Endothelial cell of hepatic sinusoid (primary cell): ENCODE measurements around the gene OR1K1.
"Not testable (repeated sequence)": the region's sequence is repeated elsewhere in the genome, so short reads cannot be mapped to it uniquely, and the experiment has no call there.

Experiments
- in situ Hi-C: cut with HindIII; loops from 2 replicates; pipeline ENCODE4 v1.10.0; 2017; ENCODE audit warnings: low sequenced_read_pairs

OR1K1 gene

GRCh38 chr9:122800066-122801060 is at the start of gene OR1K1:
OR1K1 (plus strand) TSS chr9:122800123; CDS start chr9:122800123, 0 bp downstream.
- in situ Hi-C loops: no loop called here

GRCh38 chr9:122754825-122755224 is 45.1 kb upstream of the OR1K1 start:
- in situ Hi-C loops: loop anchor here (5.0 kb wide), 1 partner anchor 63 kb away; no protein-coding TSS in a partner anchor

- in situ Hi-C loops: no loop called here
Observed at GRCh38 chr9:122767817-122768216, 32.1 kb upstream of the OR1K1 start.

- in situ Hi-C loops: no loop called here
Observed at GRCh38 chr9:122777052-122777451, 22.9 kb upstream of the OR1K1 start.

- in situ Hi-C loops: no loop called here
Observed at GRCh38 chr9:122777935-122778627, 21.8 kb upstream of the OR1K1 start.

- in situ Hi-C loops: no loop called here
Observed at GRCh38 chr9:122779181-122779580, 20.7 kb upstream of the OR1K1 start.

- in situ Hi-C loops: no loop called here
Observed at GRCh38 chr9:122780026-122780425, 19.9 kb upstream of the OR1K1 start.

- in situ Hi-C loops: no loop called here
Observed at GRCh38 chr9:122781671-122782070, 18.3 kb upstream of the OR1K1 start.

- in situ Hi-C loops: no loop called here
Observed at GRCh38 chr9:122785269-122785668, 14.7 kb upstream of the OR1K1 start.

- in situ Hi-C loops: no loop called here
Observed at GRCh38 chr9:122786338-122786737, 13.6 kb upstream of the OR1K1 start.

- in situ Hi-C loops: no loop called here
Observed at GRCh38 chr9:122788831-122789230, 11.1 kb upstream of the OR1K1 start, which contains the start of gene OR5C1. OR5C1 (plus strand) TSS chr9:122788933; CDS start chr9:122788933, 0 bp downstream.

- in situ Hi-C loops: no loop called here
Observed at GRCh38 chr9:122789256-122790046, 10.5 kb upstream of the OR1K1 start.

- in situ Hi-C loops: no loop called here
Observed at GRCh38 chr9:122791872-122792669, 7.9 kb upstream of the OR1K1 start.

- in situ Hi-C loops: no loop called here
Observed at GRCh38 chr9:122797316-122798063, 2.4 kb upstream of the OR1K1 start.

GRCh38 chr9:122806661-122807060 is 6.7 kb downstream of the OR1K1 start:
- in situ Hi-C loops: no loop called here

- in situ Hi-C loops: no loop called here
Observed at GRCh38 chr9:122807271-122807900, 7.5 kb downstream of the OR1K1 start.

GRCh38 chr9:122808141-122808540 is 8.2 kb downstream of the OR1K1 start:
- in situ Hi-C loops: no loop called here

- in situ Hi-C loops: not testable (repeated sequence)
Observed at GRCh38 chr9:122809261-122809660, 9.3 kb downstream of the OR1K1 start.
